Stimulated activated CD4-positive, alpha-beta T cell treated with anti-CD3 and anti-CD28 coated beads, TNF-alpha, amount 100 ng/mL, for 1 hour (primary cell): Measurements from ENCODE around the gene IRF4.

Experiments used
- DNase-seq, 3 donors: peaks; one replicate each; pipeline ENCODE4 v3.0.0-alpha.2; 2020; ENCODE audit warnings: low read depth in 3 of 3, low spot score in 1 of 3

Gene IRF4

DNA sequence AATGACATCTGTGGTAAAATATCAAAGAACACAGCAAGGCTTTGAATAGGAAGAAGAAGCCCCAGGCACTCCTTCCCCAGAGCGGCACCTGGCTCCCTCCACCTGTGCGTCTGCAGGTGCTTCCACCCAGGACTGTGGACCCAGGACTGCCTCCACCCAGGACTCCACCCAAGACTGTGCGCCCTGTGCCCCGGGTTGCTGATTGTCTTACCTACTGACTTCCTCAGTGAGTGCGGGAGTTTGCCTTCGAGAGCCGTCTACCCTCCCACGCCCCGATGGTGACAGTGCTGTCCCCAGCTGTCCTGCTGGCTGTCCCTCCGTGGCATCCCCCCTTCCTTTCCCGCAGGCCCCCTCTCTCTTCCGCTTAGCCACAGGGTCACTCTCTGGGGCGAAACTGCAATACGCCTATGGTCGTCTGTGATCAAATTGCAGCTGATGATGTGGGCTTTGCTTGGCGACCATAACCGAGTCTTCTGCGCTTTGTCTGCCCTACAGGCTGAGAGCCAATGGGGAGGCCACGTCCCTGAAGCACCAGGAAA, 52.1 kb downstream of the IRF4 start:
- no peak for DNase-seq

DNA sequence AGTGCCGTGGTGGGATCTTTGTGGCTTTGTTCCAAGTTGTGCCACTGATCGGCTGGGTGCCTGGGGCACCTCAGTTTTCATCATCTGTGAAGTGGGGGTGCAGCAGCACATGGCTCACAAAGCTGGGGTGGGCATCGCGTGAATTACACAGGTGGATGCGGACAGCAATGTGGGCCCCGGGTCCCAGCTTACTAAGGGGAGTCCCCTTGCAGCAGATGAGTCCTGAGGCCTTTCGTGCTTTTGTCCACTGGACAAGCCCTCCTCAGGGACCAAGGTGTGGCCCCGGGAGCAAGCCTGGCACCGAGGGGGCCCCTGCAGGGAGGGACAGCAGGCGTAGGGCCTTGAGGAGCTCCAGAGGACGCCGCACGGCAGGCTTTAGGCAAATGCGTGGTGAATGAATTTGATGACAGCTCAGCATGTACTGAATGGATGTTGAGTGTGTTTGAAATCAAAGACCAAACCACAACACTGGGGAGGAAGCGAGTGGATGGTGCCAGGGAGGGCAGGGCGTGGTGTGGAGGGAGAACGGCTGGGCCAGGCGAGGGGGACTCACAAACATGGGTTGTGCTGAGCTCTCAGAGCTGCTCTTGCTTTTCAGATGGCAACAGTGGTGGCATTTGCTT, 53.2 kb downstream of the IRF4 start:
- peak in 1 of 3 donors; percentile 33 for DNase-seq

DNA sequence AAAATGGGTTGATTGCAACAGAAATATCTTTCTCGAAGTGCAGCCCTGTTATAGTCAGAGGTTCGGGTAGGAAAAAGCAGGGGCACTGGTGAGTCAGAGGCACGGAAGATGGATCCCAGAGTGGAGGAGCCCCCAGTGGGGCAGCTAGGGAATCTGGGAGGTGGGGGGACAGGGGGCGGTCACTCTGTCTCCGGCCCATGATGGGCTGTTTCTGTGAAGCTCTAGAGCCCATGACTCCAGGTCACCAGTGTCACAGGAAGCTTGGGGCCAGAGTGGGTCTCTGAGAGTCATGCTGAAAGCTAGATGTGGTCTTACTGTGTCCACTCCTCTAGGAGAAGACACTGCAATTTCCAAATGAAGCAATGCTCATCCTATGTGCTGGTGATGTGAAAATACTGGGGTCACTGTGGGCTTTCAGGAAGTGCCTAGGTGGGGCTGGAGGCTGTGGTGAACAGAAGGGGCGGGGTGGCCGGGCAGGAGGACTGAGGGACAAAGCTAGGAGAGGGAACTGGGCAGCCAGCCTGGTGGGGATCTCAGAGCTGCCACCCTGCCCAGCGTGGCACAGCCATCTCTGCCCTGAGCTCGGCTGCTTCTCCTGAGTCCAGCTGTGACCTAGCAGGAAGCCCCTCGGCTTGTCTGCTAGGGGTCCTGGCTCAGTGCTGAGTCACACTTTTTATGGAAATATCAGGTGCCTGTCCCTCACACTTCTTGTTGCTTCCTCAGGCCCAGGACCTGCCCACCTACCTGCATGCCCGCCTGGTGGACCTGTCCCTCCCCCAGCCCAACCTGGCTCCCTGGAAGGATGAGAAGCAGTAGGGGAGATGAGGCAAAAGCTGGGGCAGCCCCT, 54.2 kb downstream of the IRF4 start:
- DNase-seq, result no peak

DNA sequence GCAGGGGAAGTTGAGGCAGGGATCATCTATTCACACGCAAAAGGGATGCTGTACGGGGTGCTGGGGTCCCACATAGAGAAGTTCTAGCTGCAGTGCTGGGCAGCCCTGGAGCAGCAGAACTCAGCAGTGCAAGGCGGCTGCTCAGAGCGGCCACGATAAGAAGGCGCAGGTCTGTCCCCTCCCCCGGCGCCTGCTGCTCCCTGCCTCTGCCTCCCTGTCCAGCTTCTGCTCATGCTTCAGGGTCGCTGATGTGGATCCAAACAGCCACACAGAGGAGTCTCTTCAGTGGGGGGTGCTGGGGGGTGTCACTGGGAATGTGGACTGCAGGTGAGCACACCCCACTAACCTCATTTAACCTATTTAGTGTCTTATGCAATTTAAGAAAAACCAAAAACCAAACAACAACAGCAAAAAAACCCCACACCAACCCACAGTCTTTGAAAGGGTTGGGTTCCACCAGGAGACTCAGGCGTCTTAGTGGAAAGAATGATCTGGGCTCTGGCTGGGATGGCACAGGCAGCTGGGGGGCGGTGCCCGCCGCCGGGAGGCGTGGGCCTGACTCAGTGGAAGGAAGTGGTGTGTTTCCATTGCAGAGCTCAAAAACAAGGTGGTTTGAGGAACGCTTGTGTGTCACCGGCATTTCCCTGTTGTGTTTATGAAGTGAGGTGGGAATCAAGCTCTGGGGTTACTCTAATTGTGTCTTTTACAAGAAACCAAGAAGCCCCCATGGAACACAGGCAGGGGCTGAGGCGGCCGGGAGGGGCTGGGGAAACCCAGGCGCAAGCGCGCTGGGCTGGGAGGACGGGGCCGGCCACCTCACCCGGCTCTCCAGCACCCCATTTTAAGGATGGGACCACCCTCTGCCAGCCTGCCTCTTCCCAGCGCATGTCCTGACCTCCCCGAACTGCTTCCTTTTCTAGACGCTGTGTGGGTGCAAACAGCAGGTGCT, 55.1 kb downstream of the IRF4 start:
- DNase-seq, result peak; percentile 81 to 85 (median 82)

DNA sequence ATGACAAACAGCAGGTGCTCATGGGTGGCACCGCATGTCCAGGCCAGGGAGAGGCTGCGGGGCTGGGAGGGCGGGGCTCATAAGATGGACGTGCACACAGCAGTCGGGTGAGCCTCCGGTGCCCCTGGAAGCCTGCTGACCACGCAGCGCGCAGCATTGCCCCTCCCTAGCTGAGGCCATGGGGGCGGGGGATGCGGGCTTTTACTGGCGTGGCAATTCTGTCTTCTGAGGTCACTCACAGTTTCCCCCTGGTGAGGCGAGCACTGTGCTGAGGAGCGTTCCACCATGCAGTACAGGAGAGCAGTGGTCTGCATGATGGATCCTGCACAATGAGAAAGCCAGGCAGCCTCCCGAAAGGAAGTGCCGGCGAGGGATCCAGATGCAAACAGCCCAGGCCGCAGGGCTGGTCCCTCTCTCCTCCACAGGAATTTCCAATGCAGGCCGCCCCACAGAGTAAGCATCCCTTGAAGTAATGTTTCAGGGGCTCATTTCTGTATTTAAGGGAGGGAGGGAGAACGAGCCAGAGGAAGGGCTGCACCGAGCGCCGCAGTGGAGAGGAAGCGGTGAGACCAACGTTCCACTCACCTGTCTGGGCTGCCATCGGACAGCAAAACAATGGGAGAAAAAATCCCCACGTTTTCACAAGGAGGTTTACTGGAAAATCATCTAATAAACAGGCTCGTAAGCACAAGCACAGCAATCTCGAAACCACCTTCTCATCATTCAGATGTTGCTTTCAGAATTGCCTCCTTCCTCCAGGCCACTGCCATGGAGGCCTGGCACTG, 56.0 kb downstream of the IRF4 start:
- peak in 2 of 3 donors; percentile 10 to 39 for DNase-seq

DNA sequence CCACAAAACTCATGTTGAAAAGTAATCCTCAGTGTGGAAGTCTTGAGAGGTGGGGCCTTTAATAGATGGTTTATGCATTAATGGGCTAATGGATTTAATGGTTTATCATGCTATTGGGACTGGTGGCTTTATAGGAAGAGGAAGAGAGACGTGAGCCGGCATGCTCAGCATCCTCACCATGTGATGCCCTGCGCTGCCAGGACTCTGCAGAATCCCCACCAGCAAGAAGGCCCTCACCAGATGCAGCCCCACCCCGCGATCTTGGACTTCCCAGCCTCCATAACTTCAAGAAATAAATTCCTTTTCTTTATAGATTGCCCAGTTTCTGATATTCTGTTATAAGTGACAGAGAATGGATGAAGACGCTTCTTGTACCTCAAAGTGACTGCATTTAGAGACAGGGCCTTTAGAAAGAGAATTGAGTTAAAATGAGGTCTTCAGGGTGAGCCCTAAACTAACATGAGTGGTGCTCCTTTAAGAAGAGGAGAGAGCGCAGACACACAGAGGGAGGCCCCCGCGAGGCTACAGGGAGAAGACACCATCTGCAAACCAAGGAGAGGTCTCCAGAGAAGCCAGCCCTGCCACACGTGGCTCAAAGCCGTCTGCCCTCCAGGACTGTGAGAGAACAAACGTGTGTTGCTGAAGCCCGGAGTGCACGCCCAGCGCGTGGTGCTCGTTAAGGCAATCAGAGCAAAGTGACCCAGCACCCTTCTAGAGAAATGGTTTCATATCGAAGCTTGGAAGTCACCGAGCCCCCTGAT, 56.9 kb downstream of the IRF4 start:
- no peak for DNase-seq

DNA sequence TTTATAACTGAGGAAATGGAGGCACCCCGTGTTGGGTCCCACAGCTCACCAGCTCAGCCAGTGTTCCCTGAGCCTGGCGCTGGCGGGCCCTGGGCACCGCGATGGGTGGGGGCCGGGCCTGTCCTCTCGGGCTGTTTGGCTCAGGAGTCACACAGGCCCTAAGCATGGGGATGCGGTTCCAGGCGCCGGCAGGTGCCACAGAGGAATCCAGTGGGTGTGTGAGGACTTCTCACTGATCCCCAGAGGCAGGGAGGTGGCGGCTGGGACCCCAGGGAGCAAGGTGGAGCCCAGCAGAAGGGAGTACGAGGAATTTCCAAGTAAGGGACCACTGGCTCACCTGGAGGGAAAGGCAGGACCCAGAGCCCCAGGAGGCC, 57.5 kb downstream of the IRF4 start:
- no peak for DNase-seq

DNA sequence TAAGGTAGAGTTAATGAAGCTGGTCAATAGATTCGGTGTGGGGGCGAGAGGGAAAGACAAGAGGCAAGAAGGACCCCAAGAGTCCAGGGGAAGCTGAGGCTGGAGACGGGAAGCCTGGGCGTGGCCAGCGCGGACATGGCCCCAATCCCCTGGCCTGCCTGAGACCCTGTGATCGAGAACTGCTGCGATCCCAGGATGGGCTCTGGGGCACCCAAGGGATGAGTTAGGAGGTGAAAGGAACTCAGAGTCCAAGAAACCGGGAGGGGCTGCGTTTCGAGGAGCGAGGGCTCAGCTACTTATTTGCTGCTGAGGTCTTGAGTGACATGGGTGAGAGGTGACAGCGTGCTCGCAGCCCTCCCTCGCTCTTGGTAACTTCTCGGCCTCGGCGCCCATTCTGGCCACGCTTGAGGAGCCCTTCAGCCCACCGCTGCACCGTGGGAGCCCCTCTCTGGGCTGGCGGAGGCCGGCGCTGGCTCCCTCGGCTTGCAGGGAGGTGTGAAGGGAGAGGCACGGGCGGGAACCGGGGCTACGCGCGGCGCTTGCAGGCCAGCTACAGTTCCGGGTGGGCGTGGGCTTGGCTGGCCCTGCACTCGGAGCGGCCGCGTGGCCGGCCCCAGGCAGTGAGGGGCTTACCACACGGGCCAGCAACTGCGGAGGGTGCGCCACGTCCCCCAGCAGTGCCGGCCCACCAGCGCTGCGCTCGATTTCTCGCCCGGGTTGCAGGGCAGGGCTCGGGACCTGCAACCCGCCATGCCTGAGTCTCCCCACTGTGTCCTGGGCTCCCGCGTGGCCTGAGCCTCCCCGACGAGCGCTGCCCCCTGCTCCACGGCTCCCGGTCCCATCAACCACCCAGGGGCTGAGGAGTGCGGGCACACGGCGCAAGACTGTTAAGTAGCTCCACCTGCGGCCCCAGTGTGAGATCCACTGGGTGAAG, 58.2 kb downstream of the IRF4 start:
- no peak for DNase-seq

DNA sequence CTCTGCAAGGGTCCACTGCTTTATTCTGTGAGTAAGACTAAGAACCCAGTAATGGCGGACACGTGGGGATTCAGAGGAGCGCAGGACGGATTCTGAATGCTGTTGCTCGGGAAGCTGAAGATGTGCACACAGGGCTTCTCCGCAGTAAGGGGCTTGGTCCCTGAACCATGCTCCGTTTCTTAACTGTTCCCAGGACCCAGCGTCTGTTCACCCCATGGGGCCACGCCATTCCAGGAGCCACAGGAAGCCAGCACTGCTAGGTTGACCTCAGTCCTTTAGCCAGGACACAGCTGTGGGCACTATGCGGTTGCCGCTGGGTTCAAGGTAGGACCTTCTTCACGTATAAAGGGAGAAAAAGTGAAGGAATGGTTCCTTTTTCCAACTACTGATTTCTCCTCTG, 59.8 kb downstream of the IRF4 start:
- no peak for DNase-seq

DNA sequence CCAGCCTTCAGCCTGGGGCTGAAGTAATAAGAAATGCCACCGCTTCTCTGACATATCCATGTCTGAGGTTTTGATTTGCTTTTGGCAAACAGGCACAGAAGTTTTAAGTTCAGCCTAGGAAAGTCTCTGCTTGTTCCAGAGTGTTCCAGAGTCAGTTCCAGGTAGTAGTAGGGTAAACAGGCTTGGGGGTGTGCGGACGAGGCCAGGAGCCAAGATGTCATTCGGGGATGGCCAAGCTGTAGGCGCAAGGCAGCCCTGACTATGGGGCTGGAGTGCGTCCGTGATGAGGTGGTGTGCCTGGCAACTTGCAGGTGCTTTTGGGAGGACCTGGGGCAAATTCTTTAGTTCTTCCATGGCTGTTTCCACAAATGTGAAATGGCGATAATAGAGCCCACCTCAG, 60.3 kb downstream of the IRF4 start:
- DNase-seq, result no peak

DNA sequence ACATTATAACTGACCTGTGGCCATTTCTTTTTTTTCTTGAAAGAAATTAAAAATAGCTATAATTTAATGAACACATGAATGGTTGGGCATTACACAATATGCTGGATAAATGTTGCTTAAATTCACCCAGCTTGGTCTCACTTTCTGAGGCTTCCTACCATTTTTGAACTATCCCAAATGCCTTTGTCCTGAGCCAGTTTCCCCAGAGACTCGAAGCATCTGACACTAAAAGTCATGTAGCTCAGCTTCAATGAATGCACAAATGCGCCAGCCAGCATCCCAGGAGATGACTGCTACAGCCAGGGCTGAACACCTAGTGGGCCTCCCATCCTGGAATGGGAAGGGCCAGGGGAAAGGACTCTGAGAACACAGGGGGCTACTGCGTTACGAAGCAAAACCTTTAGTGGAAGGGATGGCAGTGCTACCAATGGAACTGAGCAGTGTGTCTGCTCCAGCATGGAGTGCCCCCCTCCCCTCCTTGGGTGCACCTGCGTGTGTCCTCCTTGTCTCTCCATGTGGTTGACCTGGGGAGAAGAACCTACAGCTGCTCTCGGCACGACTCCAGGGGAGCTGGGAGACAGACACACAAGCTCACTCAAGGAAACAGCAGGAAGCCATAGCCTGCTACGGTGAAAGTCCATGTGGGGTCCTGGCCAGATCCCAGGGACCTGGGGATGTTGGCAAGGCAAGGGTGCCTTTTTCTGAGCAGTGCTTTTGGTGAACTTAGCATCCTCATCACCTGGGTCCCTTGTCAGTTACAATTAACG, 60.9 kb downstream of the IRF4 start:
- DNase-seq, result no peak

DNA sequence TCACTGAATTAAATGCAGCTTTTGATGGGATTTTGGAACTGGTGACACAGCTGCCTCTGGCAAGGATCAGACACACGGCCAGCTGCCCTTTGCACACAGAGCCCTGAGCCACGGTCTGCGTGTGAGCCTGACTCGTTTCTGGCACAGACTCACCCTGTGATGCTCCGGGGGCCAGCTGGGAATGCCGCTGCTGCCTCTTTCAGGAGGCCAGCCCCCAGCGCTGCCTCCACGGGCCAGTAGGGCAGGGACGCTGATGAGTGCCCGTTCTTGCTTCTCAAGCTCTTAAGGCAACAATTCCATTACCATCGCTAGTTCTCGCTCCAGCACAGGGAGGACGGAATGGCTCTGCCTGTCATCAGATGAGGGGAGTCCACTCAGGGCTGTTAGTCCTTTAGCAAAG, 61.6 kb downstream of the IRF4 start:
- DNase-seq, result no peak

DNA sequence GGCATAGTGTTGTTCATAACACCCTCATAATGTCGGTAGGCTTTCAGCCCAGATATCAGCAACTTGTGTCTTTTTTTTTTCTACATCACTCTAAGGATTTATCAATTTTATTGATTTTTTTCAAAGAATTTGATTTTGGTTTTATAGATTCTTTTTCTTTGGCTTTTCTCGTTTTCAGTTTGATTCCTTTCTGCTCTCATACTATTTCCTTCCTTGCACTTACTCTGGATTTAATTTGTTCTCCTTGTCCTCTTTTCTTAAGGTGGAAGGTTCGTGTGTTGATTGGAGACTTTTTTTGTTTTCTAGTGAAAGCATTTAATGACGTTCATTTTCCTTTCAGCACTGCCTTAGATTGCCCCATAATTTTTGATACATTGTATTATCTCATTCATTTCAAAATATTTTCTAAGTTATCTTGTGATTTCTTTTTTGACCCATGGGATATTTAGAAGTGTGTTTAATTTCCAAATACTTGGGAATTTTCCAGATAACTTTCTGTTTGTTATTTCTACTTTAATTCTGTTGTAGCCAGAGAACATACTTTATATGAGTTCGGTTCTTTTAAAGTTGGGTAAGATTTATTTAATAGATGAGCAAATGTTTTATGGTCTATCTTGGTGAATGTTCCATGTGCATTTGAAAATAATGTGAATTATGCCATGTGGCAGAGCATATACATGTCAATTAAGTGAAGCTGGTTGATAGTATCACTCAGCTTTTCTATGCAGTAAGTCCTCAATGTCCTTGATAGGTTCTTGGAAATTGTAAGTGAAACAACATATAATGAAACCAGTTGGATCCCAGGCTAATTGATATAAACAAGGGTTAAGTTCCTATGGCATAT, 62.8 kb downstream of the IRF4 start:
- no peak for DNase-seq

DNA sequence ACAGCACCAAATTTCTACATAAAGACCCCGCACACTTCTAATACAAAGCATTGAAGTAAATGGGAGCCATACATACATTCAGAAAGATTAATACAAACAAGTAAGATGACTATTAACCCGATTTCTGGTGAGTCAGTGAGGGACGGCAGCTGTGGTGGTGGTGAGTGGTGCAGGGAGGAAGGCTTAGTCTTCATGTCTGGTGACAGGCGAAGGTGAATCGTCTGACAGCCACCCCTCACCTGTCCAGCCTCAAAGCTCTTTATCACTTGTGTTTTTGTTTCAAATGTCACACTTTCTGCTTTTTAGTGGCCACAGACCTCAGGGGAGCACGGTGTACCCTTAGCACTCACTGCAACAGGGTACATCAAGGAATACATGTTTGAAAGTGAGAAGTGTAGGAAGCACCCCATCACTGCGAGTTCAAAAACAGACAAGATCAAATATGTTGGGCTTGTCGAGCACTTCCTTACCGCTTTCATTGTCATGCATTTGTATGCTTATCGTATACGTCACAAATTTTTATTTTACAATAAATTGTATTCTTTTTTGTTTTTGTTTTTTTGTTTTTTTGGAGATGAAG, 63.5 kb downstream of the IRF4 start:
- DNase-seq, result no peak

DNA sequence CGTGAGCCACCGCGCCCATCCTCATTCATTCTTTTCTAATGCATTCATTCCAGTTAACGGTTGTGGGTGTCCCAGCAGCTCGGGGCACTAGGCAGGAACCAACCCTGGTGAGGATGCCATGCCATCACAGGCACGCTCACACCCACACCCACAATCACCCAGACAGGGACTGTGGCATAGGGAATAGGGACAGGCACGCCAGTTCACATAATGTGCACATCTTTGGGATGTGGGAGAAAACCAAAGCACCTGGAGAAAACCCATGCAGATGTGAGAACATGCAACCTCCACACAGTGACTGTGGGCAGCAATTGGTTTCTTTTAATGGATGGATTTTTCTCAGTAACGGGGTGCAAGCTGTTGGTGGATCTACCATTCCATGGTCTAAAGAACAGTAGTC, 64.3 kb downstream of the IRF4 start:
- DNase-seq, result no peak

DNA sequence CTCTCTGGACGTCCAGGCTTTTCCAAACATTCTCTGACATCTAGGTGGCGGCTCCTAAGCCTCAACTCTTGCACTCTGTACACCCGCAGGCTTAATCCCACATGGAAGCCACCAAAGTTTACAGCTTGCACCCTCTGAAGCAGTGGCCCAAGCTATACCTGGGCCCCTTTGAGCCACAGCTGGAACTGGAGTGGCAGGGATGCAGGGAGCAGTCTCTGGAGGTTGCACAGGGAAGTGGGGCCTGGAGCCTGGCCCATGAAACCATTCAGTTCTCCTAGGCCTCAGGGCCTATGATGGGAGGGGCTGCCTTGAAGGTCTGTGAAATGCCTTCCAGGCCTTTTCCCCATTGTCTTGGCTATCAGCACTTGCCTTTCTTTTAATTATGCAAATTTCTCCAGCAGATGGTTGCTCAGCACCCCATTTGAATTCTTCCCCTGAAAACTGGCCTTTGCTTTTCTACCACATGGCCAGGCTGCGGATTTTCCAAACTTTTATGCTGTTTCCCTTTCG, 64.9 kb downstream of the IRF4 start:
- no peak for DNase-seq

DNA sequence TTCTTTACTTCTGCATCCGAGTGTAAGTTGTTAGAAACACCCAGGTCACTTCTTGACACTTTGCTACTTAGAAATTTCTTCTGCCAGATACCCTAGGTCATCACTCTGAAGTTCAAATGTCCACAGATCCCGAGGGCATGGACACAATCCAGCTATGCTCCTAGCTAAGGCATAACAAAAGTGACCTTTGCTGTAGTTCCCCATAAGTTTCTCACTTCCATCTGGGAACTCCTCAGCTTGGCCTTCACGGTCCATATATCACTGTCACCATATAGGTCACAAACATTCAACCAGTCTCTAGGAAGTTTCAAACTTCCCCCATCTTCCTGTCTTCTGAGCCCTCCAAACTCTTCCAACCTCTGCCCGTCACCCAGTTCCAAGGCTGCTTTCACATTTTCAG, 65.3 kb downstream of the IRF4 start:
- no peak for DNase-seq
